ENCODE results near the gene P4HA1. TPM values are rescaled to one million over a fixed set of nuclear protein-coding genes. Genes with fewer than 3 reads are reported as not detected.

P4HA1 gene
- total RNA-seq, 1 experiment from 2014 or later = 34.4 TPM

- H3K9me3 Mint-ChIP-seq = no peaks in the 10 kb centered on the region
- TF ChIP-seq ETV6 (CRISPR knock-in tag; IDR thresholded peaks at IDR 0.05) (no peak), ZNF512 (CRISPR knock-in tag; IDR thresholded peaks at IDR 0.05; ENCODE audit: borderline replicate concordance) (no peak), FOXP1 (CRISPR knock-in tag; IDR thresholded peaks at IDR 0.05; ENCODE audit: borderline replicate concordance) (no peak), GRHL2 (CRISPR knock-in tag; IDR thresholded peaks at IDR 0.05; ENCODE audit: insufficient replicate concordance, severe bottlenecking) (no peak), JUN (CRISPR knock-in tag; IDR thresholded peaks at IDR 0.05) (no peak), NFYB (CRISPR knock-in tag; conservative IDR thresholded peaks at IDR 0.05; ENCODE audit: low read depth) (no peak), NR2C2 (CRISPR knock-in tag; IDR thresholded peaks at IDR 0.05) (no peak), NR3C1 (CRISPR knock-in tag; conservative IDR thresholded peaks at IDR 0.05; ENCODE audit: low read depth) (no peak), ATF1 (CRISPR knock-in tag; IDR thresholded peaks at IDR 0.05) (no peak), MXD4 (CRISPR knock-in tag; IDR thresholded peaks at IDR 0.05; ENCODE audit: borderline replicate concordance) (no peak), AFF4 (CRISPR knock-in tag; IDR thresholded peaks at IDR 0.05; ENCODE audit: borderline replicate concordance) (no peak), ZNF232 (CRISPR knock-in tag; IDR thresholded peaks at IDR 0.05) (no peak), ARID4B (CRISPR knock-in tag; IDR thresholded peaks at IDR 0.05; ENCODE audit: borderline replicate concordance) (no peak)
- TF ChIP-seq, protein P1, sequence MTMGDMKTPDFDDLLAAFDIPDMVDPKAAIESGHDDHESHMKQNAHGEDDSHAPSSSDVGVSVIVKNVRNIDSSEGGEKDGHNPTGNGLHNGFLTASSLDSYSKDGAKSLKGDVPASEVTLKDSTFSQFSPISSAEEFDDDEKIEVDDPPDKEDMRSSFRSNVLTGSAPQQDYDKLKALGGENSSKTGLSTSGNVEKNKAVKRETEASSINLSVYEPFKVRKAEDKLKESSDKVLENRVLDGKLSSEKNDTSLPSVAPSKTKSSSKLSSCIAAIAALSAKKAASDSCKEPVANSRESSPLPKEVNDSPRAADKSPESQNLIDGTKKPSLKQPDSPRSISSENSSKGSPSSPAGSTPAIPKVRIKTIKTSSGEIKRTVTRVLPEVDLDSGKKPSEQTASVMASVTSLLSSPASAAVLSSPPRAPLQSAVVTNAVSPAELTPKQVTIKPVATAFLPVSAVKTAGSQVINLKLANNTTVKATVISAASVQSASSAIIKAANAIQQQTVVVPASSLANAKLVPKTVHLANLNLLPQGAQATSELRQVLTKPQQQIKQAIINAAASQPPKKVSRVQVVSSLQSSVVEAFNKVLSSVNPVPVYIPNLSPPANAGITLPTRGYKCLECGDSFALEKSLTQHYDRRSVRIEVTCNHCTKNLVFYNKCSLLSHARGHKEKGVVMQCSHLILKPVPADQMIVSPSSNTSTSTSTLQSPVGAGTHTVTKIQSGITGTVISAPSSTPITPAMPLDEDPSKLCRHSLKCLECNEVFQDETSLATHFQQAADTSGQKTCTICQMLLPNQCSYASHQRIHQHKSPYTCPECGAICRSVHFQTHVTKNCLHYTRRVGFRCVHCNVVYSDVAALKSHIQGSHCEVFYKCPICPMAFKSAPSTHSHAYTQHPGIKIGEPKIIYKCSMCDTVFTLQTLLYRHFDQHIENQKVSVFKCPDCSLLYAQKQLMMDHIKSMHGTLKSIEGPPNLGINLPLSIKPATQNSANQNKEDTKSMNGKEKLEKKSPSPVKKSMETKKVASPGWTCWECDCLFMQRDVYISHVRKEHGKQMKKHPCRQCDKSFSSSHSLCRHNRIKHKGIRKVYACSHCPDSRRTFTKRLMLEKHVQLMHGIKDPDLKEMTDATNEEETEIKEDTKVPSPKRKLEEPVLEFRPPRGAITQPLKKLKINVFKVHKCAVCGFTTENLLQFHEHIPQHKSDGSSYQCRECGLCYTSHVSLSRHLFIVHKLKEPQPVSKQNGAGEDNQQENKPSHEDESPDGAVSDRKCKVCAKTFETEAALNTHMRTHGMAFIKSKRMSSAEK (CRISPR knock-in tag; IDR thresholded peaks at IDR 0.05; ENCODE audit: borderline replicate concordance) = no peak
- H3K4me3 Mint-ChIP-seq = peak overlapping the region; percentile 88
- no peak for ATAC-seq
- no peaks in the 10 kb centered on the region for H3K27me3 Mint-ChIP-seq (ENCODE audit: low read depth)
- H3K36me3 Mint-ChIP-seq = no peaks in the 10 kb centered on the region
- no peak for DNase-seq (ENCODE audit: low spot score)
- H3K4me1 Mint-ChIP-seq = peaks cover 18% of the 10 kb centered on the region
- ChIA-PET POLR2A (interaction anchor here (0.7 to 1.1 kb wide), 2 partner anchors 10 to 96 kb away, joined by 3 to 5 read pairs; no protein-coding TSS in a partner anchor), CTCF (interaction anchor here (0.6 kb wide), 2 partner anchors 14 to 392 kb away, joined by 3 read pairs; no protein-coding TSS in a partner anchor)
- 0 out of 2 replicates have a peak overlapping the region, but pooled peaks have one; percentile 33 for H3K27ac Mint-ChIP-seq
These were observed 2.5 kb downstream of the P4HA1 start for GRCh38 chr10:73093922-73094850.

Measured in WTC11 (cell line).